ENCODE data around the gene FAM228A. TPM values are rescaled to one million over a fixed set of nuclear protein-coding genes. Genes with fewer than 3 reads are reported as not detected.

Gene FAM228A
- total and polyA plus RNA-seq, 9 donors, result 1.1 to 2.5 (median 1.8) TPM

GRCh38 chr2:24152413-24153197 lies 22.2 kb upstream of the FAM228A start:
- no peaks in the 10 kb centered on the region for H3K27me3 ChIP-seq
- no peak overlapping the region for H3K27ac ChIP-seq
- no peaks in the 10 kb centered on the region for H3K4me1 ChIP-seq (ENCODE audit: insufficient read depth)
- no peak for TF ChIP-seq EP300 (IDR thresholded peaks at IDR 0.05)
- TF ChIP-seq CTCF (IDR thresholded peaks at IDR 0.05), result no peak
- no peak for TF ChIP-seq POLR2A (IDR thresholded peaks at IDR 0.05)
- no peak overlapping the region for H3K4me3 ChIP-seq
- WGBS, 3 donors, result 92 to 95% (median 93%) methylated on average over 5 of the region's 5 CpGs
- no peaks in the 10 kb centered on the region for H3K36me3 ChIP-seq
- intact Hi-C loops (cut with DNase I), result no loop called here
- no peaks in the 10 kb centered on the region for H3K9me3 ChIP-seq
- DNase-seq, result no peak

- TF ChIP-seq EP300 (IDR thresholded peaks at IDR 0.05) (no peak), POLR2A (IDR thresholded peaks at IDR 0.05) (no peak), CTCF (IDR thresholded peaks at IDR 0.05) (no peak)
- intact Hi-C loops (cut with DNase I), result no loop called here
- no peak for DNase-seq
- H3K4me3 ChIP-seq, result no peak overlapping the region
- H3K9me3 ChIP-seq, result no peaks in the 10 kb centered on the region
- no peak overlapping the region for H3K27ac ChIP-seq
- WGBS, 3 donors, result 92 to 97% (median 93%) methylated on average over 4 of the region's 4 CpGs
- H3K4me1 ChIP-seq (ENCODE audit: insufficient read depth), result no peaks in the 10 kb centered on the region
- H3K36me3 ChIP-seq, result no peaks in the 10 kb centered on the region
- H3K27me3 ChIP-seq, result no peaks in the 10 kb centered on the region
These were observed 21.4 kb upstream of the FAM228A start for GRCh38 chr2:24153478-24153877.

- no peaks in the 10 kb centered on the region for H3K36me3 ChIP-seq
- intact Hi-C loops (cut with DNase I), result no loop called here
- no peak for DNase-seq
- no peak overlapping the region for H3K4me3 ChIP-seq
- TF ChIP-seq POLR2A (IDR thresholded peaks at IDR 0.05) (no peak), CTCF (IDR thresholded peaks at IDR 0.05) (no peak), EP300 (IDR thresholded peaks at IDR 0.05) (no peak)
- no peaks in the 10 kb centered on the region for H3K4me1 ChIP-seq (ENCODE audit: insufficient read depth)
- WGBS, 3 donors, result 90 to 92% (median 91%) methylated on average over 5 of the region's 5 CpGs
- no peaks in the 10 kb centered on the region for H3K9me3 ChIP-seq
- H3K27me3 ChIP-seq, result no peaks in the 10 kb centered on the region
- H3K27ac ChIP-seq, result no peak overlapping the region
These were observed 16.7 kb upstream of the FAM228A start for GRCh38 chr2:24158131-24158530.

- H3K36me3 ChIP-seq, result no peaks in the 10 kb centered on the region
- 91 to 95% (median 92%) methylated on average over 4 of the region's 4 CpGs for WGBS, 3 donors
- intact Hi-C loops (cut with DNase I), result no loop called here
These were observed 15.1 kb upstream of the FAM228A start for GRCh38 chr2:24159708-24160107.

More at GRCh38 chr2:24159708-24160107, 15.1 kb upstream of the FAM228A start:
- no peak for TF ChIP-seq POLR2A (IDR thresholded peaks at IDR 0.05)
- TF ChIP-seq CTCF (IDR thresholded peaks at IDR 0.05), result no peak
- TF ChIP-seq EP300 (IDR thresholded peaks at IDR 0.05), result no peak
- Histone ChIP-seq H3K9me3 (no peaks in the 10 kb centered on the region), H3K4me1 (ENCODE audit: insufficient read depth) (no peaks in the 10 kb centered on the region), H3K27ac (no peak overlapping the region), H3K27me3 (no peaks in the 10 kb centered on the region), H3K4me3 (no peak overlapping the region)
- DNase-seq, result no peak
